ENCODE results near the gene MACROD2.

MACROD2 gene

GRCh38 chr20:15240801-15241200, 1245.5 kb downstream of the MACROD2 start:
- TF ChIP-seq CTCF (conservative IDR thresholded peaks at IDR 0.05; ENCODE audit: low read depth) = no peak
- POLR2A ChIA-PET (ENCODE audit: low non-redundant PET) = no interaction called here
- no peak for DNase-seq (ENCODE audit: low spot score)
- CTCF ChIA-PET = no interaction called here
- H3K27ac ChIP-seq = no peak overlapping the region

- DNase-seq (ENCODE audit: low spot score) = no peak
- ChIA-PET CTCF (no interaction called here), POLR2A (ENCODE audit: low non-redundant PET) (no interaction called here)
- TF ChIP-seq CTCF (conservative IDR thresholded peaks at IDR 0.05; ENCODE audit: low read depth) = no peak
- no peak overlapping the region for H3K27ac ChIP-seq
Observed at GRCh38 chr20:15241681-15242080, 1246.4 kb downstream of the MACROD2 start.

- TF ChIP-seq CTCF (conservative IDR thresholded peaks at IDR 0.05; ENCODE audit: low read depth) = no peak
- no peak for DNase-seq (ENCODE audit: low spot score)
- POLR2A ChIA-PET (ENCODE audit: low non-redundant PET) = no interaction called here
- CTCF ChIA-PET = no interaction called here
- no peak overlapping the region for H3K27ac ChIP-seq
Observed at GRCh38 chr20:15242773-15243172, 1247.5 kb downstream of the MACROD2 start.

GRCh38 chr20:15245896-15246295, 1250.6 kb downstream of the MACROD2 start:
- TF ChIP-seq CTCF (conservative IDR thresholded peaks at IDR 0.05; ENCODE audit: low read depth) = no peak
- no peak for DNase-seq (ENCODE audit: low spot score)
- ChIA-PET POLR2A (ENCODE audit: low non-redundant PET) (no interaction called here), CTCF (interaction anchor here (0.6 kb wide), 1 partner anchor 67 kb away, joined by 3 read pairs; no protein-coding TSS in a partner anchor)
- no peak overlapping the region for H3K27ac ChIP-seq

- no peak for DNase-seq (ENCODE audit: low spot score)
- H3K27ac ChIP-seq = no peak overlapping the region
- ChIA-PET POLR2A (ENCODE audit: low non-redundant PET) (no interaction called here), CTCF (interaction anchor here (0.6 kb wide), 1 partner anchor 481 kb away, joined by 3 read pairs; no protein-coding TSS in a partner anchor)
- no peak for TF ChIP-seq CTCF (conservative IDR thresholded peaks at IDR 0.05; ENCODE audit: low read depth)
Observed at GRCh38 chr20:15248618-15249395, 1253.5 kb downstream of the MACROD2 start.

- ChIA-PET CTCF (no interaction called here), POLR2A (ENCODE audit: low non-redundant PET) (no interaction called here)
- no peak overlapping the region for H3K27ac ChIP-seq
- DNase-seq (ENCODE audit: low spot score) = no peak
- no peak for TF ChIP-seq CTCF (conservative IDR thresholded peaks at IDR 0.05; ENCODE audit: low read depth)
Observed at GRCh38 chr20:15251171-15251570, 1255.9 kb downstream of the MACROD2 start.
